Measurements from ENCODE around the gene NMB.
A peak's percentile ranks its signal among the peaks of the same experiment; 100 is the strongest.

The NMB gene

GRCh38 chr15:84658080-84658787 lies at the start of gene NMB:
TSS of gene NMB (minus strand) at chr15:84658199. CDS start at chr15:84658152, 47 bp downstream.
- DNase-seq (ENCODE audit: low read depth in 2 of 2): peak; percentile 56 to 78
- peak within 1 kb of the TSS; percentile 40 to 54 for H3K4me3 ChIP-seq (replicated peaks in 1 of 2; ENCODE audit: low read depth in 2 of 2, low read length in 2 of 2)
- peak; percentile 48 for TF ChIP-seq CTCF (IDR thresholded peaks at IDR 0.05; ENCODE audit: low read depth, low read length)

GRCh38 chr15:84703808-84704207 lies 45.8 kb upstream of the NMB start:
- no peak overlapping the region for H3K4me3 ChIP-seq (replicated peaks in 1 of 2; ENCODE audit: low read depth in 2 of 2, low read length in 2 of 2)
- DNase-seq (ENCODE audit: low read depth in 2 of 2): no peak
- no peak for TF ChIP-seq CTCF (IDR thresholded peaks at IDR 0.05; ENCODE audit: low read depth, low read length)

GRCh38 chr15:84702961-84703482 lies 45.0 kb upstream of the NMB start:
- H3K4me3 ChIP-seq (replicated peaks in 1 of 2; ENCODE audit: low read depth in 2 of 2, low read length in 2 of 2): no peak overlapping the region
- peak; percentile 69 to 89 for DNase-seq (ENCODE audit: low read depth in 2 of 2)
- TF ChIP-seq CTCF (IDR thresholded peaks at IDR 0.05; ENCODE audit: low read depth, low read length): no peak

GRCh38 chr15:84699538-84700191 lies 41.7 kb upstream of the NMB start:
- TF ChIP-seq CTCF (IDR thresholded peaks at IDR 0.05; ENCODE audit: low read depth, low read length): no peak
- no peak for DNase-seq (ENCODE audit: low read depth in 2 of 2)

GRCh38 chr15:84697236-84697990 lies 39.4 kb upstream of the NMB start:
- H3K4me3 ChIP-seq (replicated peaks in 1 of 2; ENCODE audit: low read depth in 2 of 2, low read length in 2 of 2): no peak overlapping the region
- DNase-seq (ENCODE audit: low read depth in 2 of 2): no peak
- TF ChIP-seq CTCF (IDR thresholded peaks at IDR 0.05; ENCODE audit: low read depth, low read length): no peak

More at GRCh38 chr15:84699538-84700191, 41.7 kb upstream of the NMB start:
- no peak overlapping the region for H3K4me3 ChIP-seq (replicated peaks in 1 of 2; ENCODE audit: low read depth in 2 of 2, low read length in 2 of 2)

- H3K4me3 ChIP-seq (replicated peaks in 1 of 2; ENCODE audit: low read depth in 2 of 2, low read length in 2 of 2): no peak overlapping the region
- no peak for TF ChIP-seq CTCF (IDR thresholded peaks at IDR 0.05; ENCODE audit: low read depth, low read length)
- DNase-seq (ENCODE audit: low read depth in 2 of 2): no peak
These were observed 38.8 kb upstream of the NMB start for GRCh38 chr15:84696757-84697156.

Measured in cardiac fibroblast (primary cell).